Mucosa of rectum (tissue), 2 donors: Measurements from ENCODE around the gene STRN3.

Source experiments
- H3K27ac ChIP-seq, 2 donors: one replicate each; pipeline ENCODE4 v1.7.0; 2013; ENCODE audit warnings: inconsistent platforms in 2 of 2, low read depth in 2 of 2, low read length in 2 of 2
- H3K27me3 ChIP-seq, 2 donors: one replicate each; pipeline ENCODE4 v1.7.0; 2013; ENCODE audit warnings: low read length in 2 of 2; ENCODE audit not compliant: control insufficient read depth in 2 of 2, insufficient read depth in 2 of 2
- H3K36me3 ChIP-seq, 2 donors: one replicate each; pipeline ENCODE4 v1.7.0; 2013; ENCODE audit warnings: low read length in 2 of 2; ENCODE audit not compliant: control insufficient read depth in 2 of 2, insufficient read depth in 2 of 2
- H3K4me1 ChIP-seq, 2 donors: one replicate each; pipeline ENCODE4 v1.7.0; 2013; ENCODE audit warnings: low read length in 2 of 2, mild to moderate bottlenecking in 1 of 2; ENCODE audit not compliant: control insufficient read depth in 2 of 2, insufficient read depth in 2 of 2
- H3K4me3 ChIP-seq, 2 donors: one replicate each; pipeline ENCODE4 v1.7.0; 2013; ENCODE audit warnings: low read length in 2 of 2
- H3K9ac ChIP-seq, 2 donors: one replicate each; pipeline ENCODE4 v1.7.0; 2013; ENCODE audit warnings: low read length in 2 of 2, low read depth in 1 of 2, mild to moderate bottlenecking in 1 of 2
- H3K9me3 ChIP-seq, 2 donors: one replicate each; pipeline ENCODE4 v1.7.0; 2013; ENCODE audit warnings: low read length in 2 of 2; ENCODE audit not compliant: control insufficient read depth in 2 of 2
- donor health status: healthy.
- donor health status: Normal muscosa, but diverticular disease.

STRN3 gene

GRCh38 chr14:31001339-31001658, 24.9 kb downstream of the STRN3 start:
- peaks cover 0 to 21% of the 10 kb centered on the region in 2 donors for H3K36me3 ChIP-seq
- peaks cover 0 to 3% of the 10 kb centered on the region in 2 donors for H3K9me3 ChIP-seq
- no peak overlapping the region for H3K27ac ChIP-seq
- H3K4me1 ChIP-seq: no peaks in the 10 kb centered on the region
- no peak overlapping the region for H3K9ac ChIP-seq
- no peaks in the 10 kb centered on the region for H3K27me3 ChIP-seq
- no peak overlapping the region for H3K4me3 ChIP-seq

DNA sequence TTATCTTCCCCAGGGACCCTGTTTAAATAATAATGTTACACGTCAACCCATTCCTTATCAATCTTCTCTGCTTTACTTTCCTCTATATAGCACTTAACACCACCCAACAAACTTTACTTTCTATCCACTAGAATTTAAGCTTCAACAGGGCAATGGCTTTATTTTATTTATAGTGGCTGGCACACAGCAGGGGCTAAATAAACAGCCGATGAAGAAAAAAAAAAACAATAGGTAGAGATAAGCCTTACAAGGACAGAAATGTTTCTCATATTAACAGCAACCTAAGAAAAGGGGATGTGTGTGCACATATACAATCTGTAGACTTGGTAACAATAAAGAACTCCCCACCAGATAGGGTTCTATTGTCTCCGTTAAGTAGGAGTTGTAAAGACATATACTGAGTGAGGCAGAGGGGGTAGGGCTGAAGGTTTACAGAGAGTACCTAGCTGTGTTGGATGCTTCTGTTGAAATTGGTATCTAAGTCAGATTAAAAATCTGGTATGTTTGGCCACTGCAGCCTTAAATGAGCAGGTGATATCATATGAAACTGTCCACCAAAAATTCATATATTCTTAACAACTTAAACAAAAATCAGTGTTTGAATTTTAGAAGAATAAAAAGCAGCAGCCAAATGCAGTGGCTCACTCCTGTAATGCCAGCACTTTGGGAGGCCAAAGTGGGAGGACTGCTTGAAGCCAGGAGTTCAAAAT, 25.4 kb downstream of the STRN3 start:
- Histone ChIP-seq H3K4me1 (no peaks in the 10 kb centered on the region), H3K27ac (no peak overlapping the region), H3K9me3 (peaks cover 0 to 3% of the 10 kb centered on the region in 2 donors), H3K27me3 (no peaks in the 10 kb centered on the region), H3K36me3 (peaks cover 0 to 21% of the 10 kb centered on the region in 2 donors), H3K4me3 (no peak overlapping the region), H3K9ac (no peak overlapping the region)

DNA sequence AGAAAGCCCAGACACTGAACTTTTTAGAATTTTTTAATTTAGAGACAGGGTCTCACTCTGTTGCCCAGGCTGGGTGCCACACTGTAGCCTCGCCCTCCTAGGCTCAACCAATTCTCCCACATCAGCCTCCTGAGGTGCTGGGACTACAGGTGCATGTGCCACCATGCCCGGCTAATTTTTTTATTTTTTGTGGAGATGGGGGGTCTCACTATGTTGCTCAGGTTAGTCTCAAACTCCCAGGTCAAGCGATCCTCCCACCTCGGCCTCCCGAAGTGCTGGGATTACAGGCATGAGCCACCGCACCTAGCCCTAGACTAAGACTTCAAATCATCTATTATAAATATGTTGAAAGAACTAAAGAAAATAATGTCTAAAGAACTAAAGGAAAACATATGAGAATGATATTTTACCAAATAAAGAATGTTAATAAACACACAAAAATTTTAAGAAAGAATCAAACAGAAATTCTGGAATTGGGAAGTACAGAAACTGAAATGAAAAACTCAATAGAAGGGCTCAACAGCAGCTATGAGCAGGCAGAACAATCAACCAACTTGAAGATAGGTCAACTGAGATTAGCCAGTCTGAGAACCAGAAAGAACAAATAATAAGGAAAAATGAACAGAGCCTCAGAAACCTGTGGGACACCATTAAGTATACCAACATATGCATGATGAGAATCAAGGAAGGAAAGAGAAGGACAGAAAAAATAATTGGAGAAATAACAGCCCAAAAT, 27.0 kb downstream of the STRN3 start:
- H3K27ac ChIP-seq: no peak overlapping the region
- H3K9ac ChIP-seq: no peak overlapping the region
- H3K27me3 ChIP-seq: no peaks in the 10 kb centered on the region
- peaks cover 0 to 4% of the 10 kb centered on the region in 2 donors for H3K4me1 ChIP-seq
- peaks cover 0 to 3% of the 10 kb centered on the region in 2 donors for H3K9me3 ChIP-seq
- peaks cover 0 to 14% of the 10 kb centered on the region in 2 donors for H3K36me3 ChIP-seq
- H3K4me3 ChIP-seq: no peak overlapping the region

DNA sequence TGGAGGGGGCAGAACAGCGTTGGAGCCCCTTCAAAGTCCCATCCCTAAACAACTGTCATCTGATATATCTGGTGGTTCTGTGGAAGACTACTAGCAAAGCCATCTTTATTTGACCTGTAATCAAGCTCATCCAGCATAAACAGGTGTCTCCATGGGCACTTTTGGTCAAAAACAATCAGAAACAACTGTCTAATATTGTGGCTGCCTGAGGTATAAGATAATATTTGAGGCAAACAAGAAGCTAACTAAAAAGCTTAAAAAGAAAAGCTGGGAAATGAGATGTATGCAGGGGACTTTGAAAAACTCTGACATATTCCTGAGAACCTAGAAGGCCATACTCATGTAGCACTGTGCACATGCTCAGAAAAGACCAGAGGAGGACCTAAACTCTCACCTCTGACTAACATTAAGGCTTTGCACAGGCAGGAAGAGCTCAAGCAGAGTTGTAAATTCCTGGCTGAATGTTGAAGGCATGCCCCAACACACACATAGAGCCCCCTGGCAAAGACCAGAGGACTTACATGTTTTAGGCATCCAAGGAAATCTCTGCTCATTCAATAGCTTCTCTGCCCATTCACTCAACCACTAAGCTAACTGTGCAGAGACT, 28.0 kb downstream of the STRN3 start:
- Histone ChIP-seq H3K27ac (no peak overlapping the region), H3K4me3 (no peak overlapping the region), H3K4me1 (peaks cover 0 to 4% of the 10 kb centered on the region in 2 donors), H3K9me3 (peaks cover 0 to 3% of the 10 kb centered on the region in 2 donors), H3K9ac (no peak overlapping the region), H3K27me3 (no peaks in the 10 kb centered on the region), H3K36me3 (peaks cover 0 to 13% of the 10 kb centered on the region in 2 donors)

DNA sequence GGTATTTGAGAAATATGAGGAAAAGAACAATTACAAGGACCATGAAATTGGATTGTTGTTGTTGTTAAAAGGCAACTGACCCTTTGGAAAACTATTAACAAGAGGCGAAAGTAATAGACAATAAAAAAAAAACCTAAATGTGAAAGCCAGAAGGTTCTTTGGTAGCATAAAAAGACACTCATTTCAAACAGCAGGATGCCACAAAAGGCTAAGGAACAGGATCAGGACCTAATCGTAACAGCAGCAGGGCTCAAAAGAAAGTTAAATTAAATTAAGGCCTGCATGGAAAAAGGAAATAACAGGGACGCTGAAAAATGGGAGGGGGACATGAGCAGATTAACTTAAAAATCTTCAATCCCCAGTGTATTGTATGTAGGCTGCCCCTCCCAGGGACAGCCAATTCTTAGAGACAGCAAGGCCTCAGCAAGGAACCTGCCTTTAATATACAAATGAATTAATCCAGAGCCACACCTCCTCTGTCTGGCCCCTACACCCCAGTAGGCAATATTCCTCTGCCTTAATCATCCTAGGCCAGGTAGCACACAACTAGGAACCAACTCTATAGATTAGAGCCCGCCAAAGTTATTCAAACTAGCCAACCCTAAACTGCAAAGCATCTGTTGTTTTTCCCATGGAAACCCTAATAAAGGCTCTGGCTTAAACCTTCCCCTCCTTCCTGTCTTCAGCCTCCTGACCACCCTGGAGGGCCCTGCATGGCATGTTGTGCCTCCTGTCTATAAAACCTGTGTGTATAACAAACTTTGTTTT, 29.1 kb downstream of the STRN3 start:
- Histone ChIP-seq H3K27me3 (no peaks in the 10 kb centered on the region), H3K4me1 (peaks cover 0 to 4% of the 10 kb centered on the region in 2 donors), H3K4me3 (no peak overlapping the region), H3K36me3 (peaks cover 0 to 9% of the 10 kb centered on the region in 2 donors), H3K9ac (no peak overlapping the region), H3K27ac (no peak overlapping the region), H3K9me3 (peaks cover 0 to 3% of the 10 kb centered on the region in 2 donors)

DNA sequence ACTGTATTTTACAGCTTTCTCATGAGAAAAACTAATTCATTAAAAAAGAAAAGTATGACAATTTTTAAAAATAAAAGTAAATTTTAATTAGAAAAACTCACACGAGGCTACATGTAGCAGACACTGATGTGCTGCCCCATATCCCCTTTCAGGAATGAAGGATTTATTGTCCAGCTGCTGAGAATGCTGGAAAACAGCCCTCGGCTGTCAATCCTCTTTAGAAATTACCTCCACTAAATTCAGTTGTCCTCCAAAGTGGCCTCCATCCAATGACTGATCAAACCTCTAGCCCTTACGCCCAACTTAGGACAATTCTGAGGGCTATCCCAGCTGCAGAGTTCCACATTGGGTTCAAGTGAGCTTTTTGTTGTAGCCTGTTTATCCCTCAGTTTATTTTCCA, 30.5 kb downstream of the STRN3 start:
- peaks cover 0 to 9% of the 10 kb centered on the region in 2 donors for H3K36me3 ChIP-seq
- no peak overlapping the region for H3K4me3 ChIP-seq
- H3K4me1 ChIP-seq: peaks cover 2 to 4% of the 10 kb centered on the region in 2 donors
- H3K27me3 ChIP-seq: no peaks in the 10 kb centered on the region
- H3K27ac ChIP-seq: no peak overlapping the region
- H3K9me3 ChIP-seq: peaks cover 0 to 3% of the 10 kb centered on the region in 2 donors
- no peak overlapping the region for H3K9ac ChIP-seq

GRCh38 chr14:30994681-30995620, 31.2 kb downstream of the STRN3 start:
- no peak overlapping the region for H3K27ac ChIP-seq
- H3K9me3 ChIP-seq: peaks cover 0 to 3% of the 10 kb centered on the region in 2 donors
- H3K36me3 ChIP-seq: peaks cover 0 to 9% of the 10 kb centered on the region in 2 donors
- no peak overlapping the region for H3K4me3 ChIP-seq
- H3K4me1 ChIP-seq: peaks cover 2 to 4% of the 10 kb centered on the region in 2 donors
- H3K27me3 ChIP-seq: no peaks in the 10 kb centered on the region
- no peak overlapping the region for H3K9ac ChIP-seq

DNA sequence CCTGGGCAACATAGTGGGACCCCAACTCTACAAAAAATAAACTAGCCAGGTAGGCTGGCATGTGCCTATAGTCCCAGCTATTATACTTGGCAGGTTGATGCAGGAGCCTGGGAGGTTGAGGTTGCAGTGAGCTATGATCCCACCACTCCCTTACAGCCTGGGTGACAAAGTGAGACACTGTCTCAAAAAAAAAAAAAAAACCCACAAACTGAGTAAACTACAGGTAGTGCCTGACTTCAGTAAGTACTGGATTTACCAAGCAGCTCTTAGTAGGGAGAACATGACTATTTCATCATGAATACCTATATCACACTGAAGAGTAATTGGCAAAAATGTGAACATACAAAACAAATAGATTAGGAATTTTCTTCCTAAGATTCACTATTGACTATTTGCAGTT, 33.1 kb downstream of the STRN3 start:
- Histone ChIP-seq H3K9ac (no peak overlapping the region), H3K4me1 (peaks cover 4 to 5% of the 10 kb centered on the region in 2 donors), H3K4me3 (no peak overlapping the region), H3K27ac (no peak overlapping the region), H3K9me3 (peaks cover 0 to 3% of the 10 kb centered on the region in 2 donors), H3K27me3 (no peaks in the 10 kb centered on the region), H3K36me3 (peaks cover 0 to 4% of the 10 kb centered on the region in 2 donors)

GRCh38 chr14:30991408-30991807, 34.8 kb downstream of the STRN3 start:
- peaks cover 4 to 9% of the 10 kb centered on the region in 2 donors for H3K4me1 ChIP-seq
- no peaks in the 10 kb centered on the region for H3K9me3 ChIP-seq

More at GRCh38 chr14:30991408-30991807, 34.8 kb downstream of the STRN3 start:
- Histone ChIP-seq H3K27ac (no peak overlapping the region), H3K27me3 (no peaks in the 10 kb centered on the region), H3K36me3 (no peaks in the 10 kb centered on the region), H3K4me3 (no peak overlapping the region), H3K9ac (no peak overlapping the region)
